ENCODE results near the gene FNIP2. TPM values are rescaled to one million over a fixed set of nuclear protein-coding genes. Genes with fewer than 3 reads are reported as not detected.

Gene FNIP2
- total RNA-seq, 2 experiments from 2014 or later, result 0.09 to 1.0 TPM

DNA sequence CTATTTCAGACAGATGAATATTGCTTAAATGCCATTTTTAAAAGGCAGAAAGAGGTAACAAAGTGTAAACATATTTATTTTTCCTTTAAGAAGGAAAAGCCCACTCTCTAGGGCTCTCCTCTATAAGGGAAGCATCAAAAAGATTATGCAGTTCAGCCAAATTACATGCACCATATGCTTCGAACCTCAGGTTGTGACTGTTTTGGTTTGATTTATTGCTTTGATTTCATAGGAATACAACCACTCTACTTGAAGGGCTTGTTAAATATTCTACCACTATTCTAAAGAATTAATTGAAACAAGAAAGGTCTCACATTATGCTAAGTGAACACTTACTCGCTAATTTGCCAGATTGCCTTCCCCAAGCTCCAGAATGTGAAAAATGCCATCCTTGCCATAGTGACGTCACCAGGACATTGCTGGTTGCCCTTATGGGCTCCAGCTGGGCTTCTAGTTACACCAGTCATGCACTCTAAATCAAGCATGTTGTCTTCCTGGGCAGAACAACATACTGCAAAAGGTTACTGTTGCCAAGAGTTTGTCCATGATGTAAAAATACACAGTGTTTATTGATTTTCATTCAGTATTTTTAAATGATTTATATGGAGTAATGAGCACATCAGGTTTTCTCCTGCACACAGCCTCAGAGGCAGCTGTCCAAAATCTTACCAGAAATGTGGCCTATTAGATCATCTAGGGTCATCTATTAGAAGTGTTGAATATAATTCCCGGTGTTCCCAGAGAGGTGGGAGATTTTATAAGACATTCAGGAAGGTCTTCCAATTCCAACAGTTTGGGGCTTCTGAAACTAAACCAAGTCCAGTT, 169.6 kb downstream of the FNIP2 start:
- no peaks in the 10 kb centered on the region for H3K36me3 ChIP-seq (ENCODE audit: insufficient read depth, low read length)
- H3K27ac ChIP-seq (ENCODE audit: low read depth, low read length, poor library complexity, severe bottlenecking), result no peak overlapping the region
- H3K79me2 ChIP-seq (ENCODE audit: insufficient read depth, low read depth, low read length), result no peaks in the 10 kb centered on the region
- no peak overlapping the region for H2AFZ ChIP-seq (ENCODE audit: low read length)
- no peaks in the 10 kb centered on the region for H3K9me3 ChIP-seq (ENCODE audit: low read length)
- TF ChIP-seq, protein P1, sequence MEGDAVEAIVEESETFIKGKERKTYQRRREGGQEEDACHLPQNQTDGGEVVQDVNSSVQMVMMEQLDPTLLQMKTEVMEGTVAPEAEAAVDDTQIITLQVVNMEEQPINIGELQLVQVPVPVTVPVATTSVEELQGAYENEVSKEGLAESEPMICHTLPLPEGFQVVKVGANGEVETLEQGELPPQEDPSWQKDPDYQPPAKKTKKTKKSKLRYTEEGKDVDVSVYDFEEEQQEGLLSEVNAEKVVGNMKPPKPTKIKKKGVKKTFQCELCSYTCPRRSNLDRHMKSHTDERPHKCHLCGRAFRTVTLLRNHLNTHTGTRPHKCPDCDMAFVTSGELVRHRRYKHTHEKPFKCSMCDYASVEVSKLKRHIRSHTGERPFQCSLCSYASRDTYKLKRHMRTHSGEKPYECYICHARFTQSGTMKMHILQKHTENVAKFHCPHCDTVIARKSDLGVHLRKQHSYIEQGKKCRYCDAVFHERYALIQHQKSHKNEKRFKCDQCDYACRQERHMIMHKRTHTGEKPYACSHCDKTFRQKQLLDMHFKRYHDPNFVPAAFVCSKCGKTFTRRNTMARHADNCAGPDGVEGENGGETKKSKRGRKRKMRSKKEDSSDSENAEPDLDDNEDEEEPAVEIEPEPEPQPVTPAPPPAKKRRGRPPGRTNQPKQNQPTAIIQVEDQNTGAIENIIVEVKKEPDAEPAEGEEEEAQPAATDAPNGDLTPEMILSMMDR (conservative IDR thresholded peaks at IDR 0.05; ENCODE audit: low read length), result no peak
- no peak for TF ChIP-seq EZH2phosphoT487 (IDR thresholded peaks at IDR 0.05; ENCODE audit: borderline replicate concordance, low read depth, low read length)
- no peaks in the 10 kb centered on the region for H3K4me1 ChIP-seq (ENCODE audit: insufficient read depth, low read length, poor library complexity, severe bottlenecking)
- no peaks in the 10 kb centered on the region for H4K20me1 ChIP-seq (ENCODE audit: insufficient read depth, low read length)
- intact Hi-C loops (cut with micrococcal nuclease; ENCODE audit: unreplicated experiment), result no loop called here
- no peak overlapping the region for H3K4me3 ChIP-seq (ENCODE audit: low read depth, low read length, poor library complexity, severe bottlenecking)
- POLR2A ChIA-PET, result interaction anchor here (0.7 kb wide), 1 partner anchor 1335 kb away, joined by 3 read pairs; no protein-coding TSS in a partner anchor
- no peaks in the 10 kb centered on the region for H3K9me2 ChIP-seq (ENCODE audit: insufficient read depth, low read length)
- H3K4me2 ChIP-seq (ENCODE audit: low read length), result no peak overlapping the region
- no TSS peak for BruUV-seq (replicated peaks)
- CTCF ChIA-PET (ENCODE audit: unreplicated experiment), result no interaction called here
- DNase-seq (ENCODE audit: low spot score), result no peak

DNA sequence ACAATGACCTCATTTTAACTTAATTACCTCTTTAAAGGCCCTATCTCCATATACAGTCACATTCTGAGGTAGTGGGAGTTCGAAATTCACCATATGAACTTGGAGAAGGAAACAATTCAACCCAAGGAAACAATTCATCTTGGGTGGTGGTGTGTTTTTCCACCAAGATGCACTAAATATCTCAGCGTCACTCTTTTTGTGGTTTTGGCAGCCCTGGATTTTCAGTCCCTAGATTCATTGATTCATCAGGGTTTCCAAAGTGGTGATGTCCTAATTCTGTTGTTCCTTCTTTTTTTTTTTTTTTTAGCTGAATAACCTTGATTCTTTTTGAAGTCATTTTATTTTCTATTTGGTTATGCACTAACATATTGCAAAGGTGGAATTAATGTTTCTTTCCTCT, 171.4 kb downstream of the FNIP2 start:
- DNase-seq (ENCODE audit: low spot score), result no peak
- H4K20me1 ChIP-seq (ENCODE audit: insufficient read depth, low read length), result no peaks in the 10 kb centered on the region
- H3K27ac ChIP-seq (ENCODE audit: low read depth, low read length, poor library complexity, severe bottlenecking), result no peak overlapping the region
- H3K4me2 ChIP-seq (ENCODE audit: low read length), result no peak overlapping the region
- H3K4me3 ChIP-seq (ENCODE audit: low read depth, low read length, poor library complexity, severe bottlenecking), result no peak overlapping the region
- no peaks in the 10 kb centered on the region for H3K4me1 ChIP-seq (ENCODE audit: insufficient read depth, low read length, poor library complexity, severe bottlenecking)
- no peaks in the 10 kb centered on the region for H3K9me3 ChIP-seq (ENCODE audit: low read length)
- H2AFZ ChIP-seq (ENCODE audit: low read length), result no peak overlapping the region
- ChIA-PET POLR2A (no interaction called here), CTCF (ENCODE audit: unreplicated experiment) (no interaction called here)
- H3K36me3 ChIP-seq (ENCODE audit: insufficient read depth, low read length), result no peaks in the 10 kb centered on the region
- H3K9me2 ChIP-seq (ENCODE audit: insufficient read depth, low read length), result no peaks in the 10 kb centered on the region
- intact Hi-C loops (cut with micrococcal nuclease; ENCODE audit: unreplicated experiment), result no loop called here
- no TSS peak for BruUV-seq (replicated peaks)
- H3K79me2 ChIP-seq (ENCODE audit: insufficient read depth, low read depth, low read length), result no peaks in the 10 kb centered on the region
- no peak for TF ChIP-seq EZH2phosphoT487 (IDR thresholded peaks at IDR 0.05; ENCODE audit: borderline replicate concordance, low read depth, low read length)
- TF ChIP-seq, protein P1 (conservative IDR thresholded peaks at IDR 0.05; ENCODE audit: low read length), result no peak

DNA sequence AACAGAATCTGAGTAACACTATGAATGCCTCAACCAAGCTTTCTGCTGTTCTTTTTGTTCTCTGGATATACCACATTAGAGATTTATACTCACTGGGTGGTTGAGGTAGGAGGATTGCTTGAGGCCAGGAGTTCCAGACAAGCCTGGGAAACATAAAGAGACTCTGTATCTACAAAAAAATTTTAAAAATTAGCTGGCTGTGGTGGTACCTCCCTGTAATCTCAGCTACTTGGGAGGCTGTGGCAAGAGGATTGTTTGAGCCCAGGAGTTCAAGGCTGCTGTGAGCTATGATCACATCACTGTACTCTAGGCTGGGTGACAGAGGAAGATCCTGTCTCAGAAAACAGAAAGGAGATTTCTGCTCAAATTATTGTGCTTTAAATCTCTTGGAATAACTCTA, 172.5 kb downstream of the FNIP2 start:
- no TSS peak for BruUV-seq (replicated peaks)
- Histone ChIP-seq H3K9me3 (ENCODE audit: low read length) (no peaks in the 10 kb centered on the region), H3K9me2 (ENCODE audit: insufficient read depth, low read length) (no peaks in the 10 kb centered on the region), H4K20me1 (ENCODE audit: insufficient read depth, low read length) (no peaks in the 10 kb centered on the region), H3K27ac (ENCODE audit: low read depth, low read length, poor library complexity, severe bottlenecking) (no peak overlapping the region), H3K36me3 (ENCODE audit: insufficient read depth, low read length) (no peaks in the 10 kb centered on the region), H3K4me2 (ENCODE audit: low read length) (no peak overlapping the region), H3K4me1 (ENCODE audit: insufficient read depth, low read length, poor library complexity, severe bottlenecking) (no peaks in the 10 kb centered on the region), H2AFZ (ENCODE audit: low read length) (no peak overlapping the region), H3K79me2 (ENCODE audit: insufficient read depth, low read depth, low read length) (no peaks in the 10 kb centered on the region), H3K4me3 (ENCODE audit: low read depth, low read length, poor library complexity, severe bottlenecking) (no peak overlapping the region)
- no peak for DNase-seq (ENCODE audit: low spot score)
- ChIA-PET CTCF (ENCODE audit: unreplicated experiment) (no interaction called here), POLR2A (no interaction called here)
- intact Hi-C loops (cut with micrococcal nuclease; ENCODE audit: unreplicated experiment), result no loop called here
- no peak for TF ChIP-seq EZH2phosphoT487 (IDR thresholded peaks at IDR 0.05; ENCODE audit: borderline replicate concordance, low read depth, low read length)
- TF ChIP-seq, protein P1 (conservative IDR thresholded peaks at IDR 0.05; ENCODE audit: low read length), result no peak

Data from OCI-LY7 (cell line).